MM.1S (cell line): Measurements from ENCODE around the gene LPCAT2.

Experiments
- DNase-seq: peaks from one replicate; pipeline ENCODE4 v3.0.0-alpha.2; 2015
- H2AFZ ChIP-seq: fragments of 300-600 bp; sonication (generic); 2 replicates; pipeline ENCODE4 v1.6.0; 2016; ENCODE audit warnings: antibody characterized with exemption, low read length
- H3F3A ChIP-seq: fragments of 300-600 bp; sonication (generic); 2 replicates; pipeline ENCODE4 v1.6.1; 2016; ENCODE audit warnings: mild to moderate bottlenecking, antibody characterized with exemption, low read length, moderate library complexity, mixed read lengths; ENCODE audit not compliant: insufficient read depth
- H3K27ac ChIP-seq: fragments of 300-600 bp; sonication (generic); 2 replicates; pipeline ENCODE4 v1.5.1; 2016; ENCODE audit warnings: mild to moderate bottlenecking, low read length
- H3K27me3 ChIP-seq: fragments of 300-600 bp; sonication (generic); replicated peaks from 2 replicates; pipeline ENCODE4 v1.6.0; 2016; ENCODE audit warnings: low read length; ENCODE audit not compliant: insufficient read depth
- H3K36me3 ChIP-seq: fragments of 300-600 bp; sonication (generic); replicated peaks from 2 replicates; pipeline ENCODE4 v1.6.1; 2016; ENCODE audit warnings: mild to moderate bottlenecking, low read length, mixed read lengths; ENCODE audit not compliant: insufficient read depth
- H3K4me1 ChIP-seq: fragments of 300-600 bp; sonication (generic); 2 replicates; pipeline ENCODE4 v1.6.1; 2016; ENCODE audit warnings: low read length, mixed read lengths
- H3K4me2 ChIP-seq: fragments of 300-600 bp; sonication (generic); 2 replicates; pipeline ENCODE4 v1.6.0; 2016; ENCODE audit warnings: low read depth, low read length
- H3K4me3 ChIP-seq: fragments of 300-600 bp; sonication (generic); 2 replicates; pipeline ENCODE4 v1.5.1; 2016; ENCODE audit warnings: low read length, mixed read lengths
- H3K79me2 ChIP-seq: fragments of 300-600 bp; sonication (generic); 2 replicates; pipeline ENCODE4 v1.6.1; 2016; ENCODE audit warnings: mixed run types, low read length, mixed read lengths
- H3K9ac ChIP-seq: fragments of 300-600 bp; sonication (generic); 2 replicates; pipeline ENCODE4 v1.6.1; 2016; ENCODE audit warnings: low read length, mixed read lengths
- H3K9me2 ChIP-seq: fragments of 300-600 bp; sonication (generic); replicated peaks from 2 replicates; pipeline ENCODE4 v1.6.1; 2016; ENCODE audit warnings: mild to moderate bottlenecking, low read length, mixed read lengths; ENCODE audit not compliant: insufficient read depth
- H3K9me3 ChIP-seq: fragments of 300-600 bp; sonication (generic); replicated peaks from 2 replicates; pipeline ENCODE4 v1.6.1; 2016; ENCODE audit warnings: mild to moderate bottlenecking, low read length, mixed read lengths; ENCODE audit not compliant: insufficient read depth
- H4K20me1 ChIP-seq: fragments of 300-600 bp; sonication (generic); 2 replicates; pipeline ENCODE4 v1.6.1; 2016; ENCODE audit warnings: mild to moderate bottlenecking, low read length, moderate library complexity, mixed read lengths; ENCODE audit not compliant: insufficient read depth
- EZH2 ChIP-seq: fragments of 300-600 bp; sonication (generic); optimal IDR thresholded peaks from 2 replicates; pipeline ENCODE3; 2017; ENCODE audit warnings: low read depth, mild to moderate bottlenecking, antibody characterized with exemption, low read length, mixed read lengths
- EZH2phosphoT487 ChIP-seq: fragments of 300-600 bp; sonication (generic); IDR thresholded peaks from 2 replicates; pipeline ENCODE4 v1.6.1; 2018; ENCODE audit warnings: antibody characterized with exemption, low read length
- TF ChIP-seq, protein P1 (sequence below): fragments of 300-600 bp; sonication (generic); IDR thresholded peaks from 2 replicates; pipeline ENCODE4 v1.5.1; 2016; ENCODE audit warnings: antibody characterized with exemption, low read length, mixed read lengths

Gene LPCAT2

DNA sequence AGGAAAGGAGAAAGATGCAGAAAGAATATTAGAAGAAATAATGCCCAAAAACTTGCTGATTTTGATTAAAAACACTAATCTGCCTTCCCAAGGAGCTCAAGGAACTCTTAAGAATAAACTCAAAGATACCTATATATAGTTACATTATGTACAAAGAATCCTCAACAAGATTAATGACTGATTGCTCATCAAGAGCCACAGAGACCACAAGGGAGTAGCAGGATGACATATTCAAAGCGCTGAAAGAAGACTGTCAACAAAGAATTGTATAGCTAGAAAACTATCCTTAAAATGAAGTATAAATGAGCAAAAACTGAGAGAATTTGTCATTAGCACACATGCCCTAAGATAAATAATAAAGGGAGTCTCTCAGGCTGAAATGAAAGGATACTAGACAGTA is 6.2 kb downstream of the LPCAT2 start:
- no peak for DNase-seq
- Histone ChIP-seq H4K20me1 (no peaks in the 10 kb centered on the region), H3K79me2 (no peaks in the 10 kb centered on the region), H3F3A (no peaks in the 10 kb centered on the region; the same call in 1 of the 2 replicates), H3K4me2 (no peak overlapping the region), H3K4me3 (no peak overlapping the region), H2AFZ (no peak overlapping the region), H3K9ac (no peak overlapping the region), H3K9me3 (no peaks in the 10 kb centered on the region), H3K27me3 (no peaks in the 10 kb centered on the region), H3K4me1 (no peaks in the 10 kb centered on the region), H3K27ac (no peak overlapping the region), H3K9me2 (no peaks in the 10 kb centered on the region), H3K36me3 (no peaks in the 10 kb centered on the region)
- TF ChIP-seq EZH2 = no peak
- TF ChIP-seq, protein P1, sequence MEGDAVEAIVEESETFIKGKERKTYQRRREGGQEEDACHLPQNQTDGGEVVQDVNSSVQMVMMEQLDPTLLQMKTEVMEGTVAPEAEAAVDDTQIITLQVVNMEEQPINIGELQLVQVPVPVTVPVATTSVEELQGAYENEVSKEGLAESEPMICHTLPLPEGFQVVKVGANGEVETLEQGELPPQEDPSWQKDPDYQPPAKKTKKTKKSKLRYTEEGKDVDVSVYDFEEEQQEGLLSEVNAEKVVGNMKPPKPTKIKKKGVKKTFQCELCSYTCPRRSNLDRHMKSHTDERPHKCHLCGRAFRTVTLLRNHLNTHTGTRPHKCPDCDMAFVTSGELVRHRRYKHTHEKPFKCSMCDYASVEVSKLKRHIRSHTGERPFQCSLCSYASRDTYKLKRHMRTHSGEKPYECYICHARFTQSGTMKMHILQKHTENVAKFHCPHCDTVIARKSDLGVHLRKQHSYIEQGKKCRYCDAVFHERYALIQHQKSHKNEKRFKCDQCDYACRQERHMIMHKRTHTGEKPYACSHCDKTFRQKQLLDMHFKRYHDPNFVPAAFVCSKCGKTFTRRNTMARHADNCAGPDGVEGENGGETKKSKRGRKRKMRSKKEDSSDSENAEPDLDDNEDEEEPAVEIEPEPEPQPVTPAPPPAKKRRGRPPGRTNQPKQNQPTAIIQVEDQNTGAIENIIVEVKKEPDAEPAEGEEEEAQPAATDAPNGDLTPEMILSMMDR = no peak
- no peak for TF ChIP-seq EZH2phosphoT487

GRCh38 chr16:55521792-55522191 is 12.9 kb downstream of the LPCAT2 start:
- Histone ChIP-seq H3K27ac (no peak overlapping the region), H3K4me3 (no peak overlapping the region), H3K36me3 (no peaks in the 10 kb centered on the region), H3K4me2 (no peak overlapping the region), H3F3A (no peaks in the 10 kb centered on the region), H3K9me3 (no peaks in the 10 kb centered on the region), H4K20me1 (no peaks in the 10 kb centered on the region), H3K4me1 (no peaks in the 10 kb centered on the region), H2AFZ (no peak overlapping the region), H3K79me2 (no peaks in the 10 kb centered on the region), H3K9me2 (no peaks in the 10 kb centered on the region), H3K27me3 (no peaks in the 10 kb centered on the region), H3K9ac (no peak overlapping the region)
- no peak for DNase-seq
- TF ChIP-seq, protein P1 = no peak
- TF ChIP-seq EZH2 (no peak), EZH2phosphoT487 (no peak)

- Histone ChIP-seq H3K36me3 (no peaks in the 10 kb centered on the region), H3K4me3 (no peak overlapping the region), H3K27me3 (no peaks in the 10 kb centered on the region), H3K9me3 (no peaks in the 10 kb centered on the region), H3K9ac (no peak overlapping the region), H2AFZ (no peak overlapping the region), H3K79me2 (no peaks in the 10 kb centered on the region), H4K20me1 (no peaks in the 10 kb centered on the region), H3K27ac (no peak overlapping the region), H3K4me1 (no peaks in the 10 kb centered on the region), H3F3A (no peaks in the 10 kb centered on the region), H3K4me2 (no peak overlapping the region), H3K9me2 (no peaks in the 10 kb centered on the region)
- TF ChIP-seq EZH2phosphoT487 = no peak
- no peak for DNase-seq
Measured at GRCh38 chr16:55526441-55526840, 17.6 kb downstream of the LPCAT2 start.

DNA sequence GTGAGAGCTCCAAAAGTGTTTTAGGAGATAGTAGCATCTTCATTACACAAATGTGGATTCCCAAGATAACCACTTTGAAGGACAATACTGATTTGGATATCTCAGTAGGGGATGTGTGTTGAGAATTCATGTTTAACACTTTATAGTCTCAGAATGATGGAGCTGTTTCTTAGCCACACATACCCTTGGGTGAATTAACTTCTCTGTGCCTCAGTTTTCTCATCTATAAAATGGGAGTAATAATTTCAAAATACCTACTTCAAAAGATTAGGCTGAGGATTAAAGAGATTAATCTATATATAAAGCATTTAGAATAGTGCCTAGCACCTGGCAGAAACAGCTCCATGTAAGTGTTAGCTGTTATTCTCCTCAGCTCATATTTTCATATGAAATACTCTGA is 19.0 kb downstream of the LPCAT2 start:
- Histone ChIP-seq H3K79me2 (no peaks in the 10 kb centered on the region), H2AFZ (no peak overlapping the region), H3F3A (no peaks in the 10 kb centered on the region), H3K9me3 (no peaks in the 10 kb centered on the region), H3K9ac (no peak overlapping the region), H3K27ac (no peak overlapping the region), H3K4me2 (no peak overlapping the region), H3K9me2 (no peaks in the 10 kb centered on the region), H4K20me1 (no peaks in the 10 kb centered on the region), H3K4me3 (no peak overlapping the region), H3K36me3 (no peaks in the 10 kb centered on the region), H3K4me1 (no peaks in the 10 kb centered on the region), H3K27me3 (no peaks in the 10 kb centered on the region)
- TF ChIP-seq EZH2phosphoT487 = no peak
- TF ChIP-seq, protein P1 = no peak
- TF ChIP-seq EZH2 = no peak
- DNase-seq = no peak
